Activated CD8-positive, alpha-beta T cell treated with anti-CD3 and anti-CD28 coated beads, Interleukin-2, amount 10 ng/mL, durations not matched to agents 7 days and 5 days (primary cell): ENCODE data around the gene MRPL36. TPM values are rescaled to one million over a fixed set of nuclear protein-coding genes. Genes with fewer than 3 reads are reported as not detected.

Experiments used
- ATAC-seq: fragments of 150-1000 bp; cut with Tn5 transposase; one replicate; pipeline ENCODE4 v1.10.0; 2021; ENCODE audit warnings: moderate library complexity
- CTCF ChIA-PET: fragments of 350-600 bp; sonication (Branson Sonifier 250); formaldehyde crosslinking; loops from one replicate; lab custom pipeline; 2021; ENCODE audit warnings: antibody characterized with exemption; lab: Charles Lee
- POLR2A ChIA-PET: fragments of 350-600 bp; sonication (Branson Sonifier 250); formaldehyde crosslinking; loops from one replicate; lab custom pipeline; 2021; ENCODE audit warnings: antibody characterized with exemption; lab: Charles Lee
- DNase-seq: peaks from one replicate; pipeline ENCODE4 v3.0.0-alpha.2; 2020
- H3K27ac Mint-ChIP-seq: one replicate; pipeline ENCODE4 v1.8.0; 2021; ENCODE audit warnings: mild to moderate bottlenecking, mixed read lengths
- H3K27me3 Mint-ChIP-seq: one replicate; pipeline ENCODE4 v1.8.0; 2021; ENCODE audit warnings: low read depth, mixed read lengths
- H3K36me3 Mint-ChIP-seq: one replicate; pipeline ENCODE4 v1.8.0; 2021; ENCODE audit warnings: low read depth, mixed read lengths
- H3K4me1 Mint-ChIP-seq: one replicate; pipeline ENCODE4 v1.8.0; 2021; ENCODE audit warnings: low read depth, mixed read lengths
- H3K4me3 Mint-ChIP-seq: one replicate; pipeline ENCODE4 v1.8.0; 2021; ENCODE audit warnings: mild to moderate bottlenecking, mixed read lengths
- H3K9me3 Mint-ChIP-seq: one replicate; pipeline ENCODE4 v1.8.0; 2022; ENCODE audit warnings: mixed read lengths; ENCODE audit not compliant: insufficient read depth
- total RNA-seq, 2 experiments: library from RNA; stranded (reverse); gene quantifications; one replicate each; pipeline ENCODE4 v1.2.3, GENCODE V29; 2021

Gene MRPL36
- total RNA-seq, 2 experiments from 2014 or later: 57.9 to 60.4 TPM

GRCh38 chr5:1771149-1772065, 28.2 kb downstream of the MRPL36 start:
- Mint-ChIP-seq H3K9me3 (no peaks in the 10 kb centered on the region), H3K36me3 (no peaks in the 10 kb centered on the region), H3K27me3 (peaks cover 8% of the 10 kb centered on the region), H3K4me1 (no peaks in the 10 kb centered on the region), H3K4me3 (no peak overlapping the region), H3K27ac (no peak overlapping the region)
- CTCF ChIA-PET: interaction anchor here (0.7 to 1.6 kb wide), 2 partner anchors 9 to 31 kb away, joined by 3 read pairs; no protein-coding TSS in a partner anchor
- POLR2A ChIA-PET: interaction anchor here (1.2 kb wide), 2 partner anchors 22 to 29 kb away, joined by 3 read pairs; partner anchors contain the start of gene MRPL36
- DNase-seq: no peak
- ATAC-seq: no peak

GRCh38 chr5:1770443-1770802, 29.2 kb downstream of the MRPL36 start:
- Mint-ChIP-seq H3K4me3 (no peak overlapping the region), H3K36me3 (no peaks in the 10 kb centered on the region), H3K4me1 (peaks cover 3% of the 10 kb centered on the region), H3K9me3 (no peaks in the 10 kb centered on the region), H3K27me3 (peaks cover 6% of the 10 kb centered on the region), H3K27ac (no peak overlapping the region)
- ATAC-seq (no peak), DNase-seq (no peak)
- CTCF ChIA-PET: interaction anchor here (0.7 kb wide), 1 partner anchor 32 kb away, joined by 3 read pairs; no protein-coding TSS in a partner anchor
- POLR2A ChIA-PET: no interaction called here

GRCh38 chr5:1769752-1770442, 29.7 kb downstream of the MRPL36 start:
- Mint-ChIP-seq H3K9me3 (no peaks in the 10 kb centered on the region), H3K4me3 (no peak overlapping the region), H3K4me1 (peaks cover 3% of the 10 kb centered on the region), H3K36me3 (no peaks in the 10 kb centered on the region), H3K27me3 (peaks cover 6% of the 10 kb centered on the region), H3K27ac (no peak overlapping the region)
- ATAC-seq: no peak
- ChIA-PET POLR2A (no interaction called here), CTCF (no interaction called here)
- no peak for DNase-seq

GRCh38 chr5:1769017-1769640, 30.5 kb downstream of the MRPL36 start:
- H3K4me1 Mint-ChIP-seq: peaks cover 3% of the 10 kb centered on the region
- ATAC-seq: no peak
- H3K27me3 Mint-ChIP-seq: peaks cover 6% of the 10 kb centered on the region
- H3K9me3 Mint-ChIP-seq: no peaks in the 10 kb centered on the region
- ChIA-PET CTCF (no interaction called here), POLR2A (no interaction called here)
- DNase-seq: no peak
- no peaks in the 10 kb centered on the region for H3K36me3 Mint-ChIP-seq
- no peak overlapping the region for H3K4me3 Mint-ChIP-seq
- no peak overlapping the region for H3K27ac Mint-ChIP-seq

- no peak overlapping the region for H3K4me3 Mint-ChIP-seq
- no peaks in the 10 kb centered on the region for H3K9me3 Mint-ChIP-seq
- H3K27me3 Mint-ChIP-seq: peaks cover 8% of the 10 kb centered on the region
- H3K36me3 Mint-ChIP-seq: no peaks in the 10 kb centered on the region
- no peak overlapping the region for H3K27ac Mint-ChIP-seq
- H3K4me1 Mint-ChIP-seq: peaks cover 3% of the 10 kb centered on the region
- no peak for ATAC-seq
- ChIA-PET CTCF (no interaction called here), POLR2A (no interaction called here)
- DNase-seq: no peak
These were observed 31.2 kb downstream of the MRPL36 start for GRCh38 chr5:1768283-1769000.

- Mint-ChIP-seq H3K27me3 (peaks cover 6% of the 10 kb centered on the region), H3K4me3 (no peak overlapping the region), H3K9me3 (no peaks in the 10 kb centered on the region), H3K4me1 (peaks cover 3% of the 10 kb centered on the region), H3K36me3 (no peaks in the 10 kb centered on the region), H3K27ac (no peak overlapping the region)
- ATAC-seq: no peak
- DNase-seq: no peak
- ChIA-PET POLR2A (no interaction called here), CTCF (no interaction called here)
These were observed 31.9 kb downstream of the MRPL36 start for GRCh38 chr5:1767524-1768282.

GRCh38 chr5:1765880-1766235, 33.8 kb downstream of the MRPL36 start:
- CTCF ChIA-PET: interaction anchor here (0.6 to 1.7 kb wide), 3 partner anchors 9 to 97 kb away, joined by 3 read pairs; no protein-coding TSS in a partner anchor
- no peak for DNase-seq
- Mint-ChIP-seq H3K36me3 (no peaks in the 10 kb centered on the region), H3K4me3 (no peak overlapping the region), H3K4me1 (peaks cover 3% of the 10 kb centered on the region), H3K27ac (no peak overlapping the region), H3K9me3 (no peaks in the 10 kb centered on the region), H3K27me3 (peaks cover 4% of the 10 kb centered on the region)
- no peak for ATAC-seq
- POLR2A ChIA-PET: interaction anchor here (0.6 kb wide), 1 partner anchor 9 kb away, joined by 3 read pairs; no protein-coding TSS in a partner anchor

GRCh38 chr5:1765141-1765879, 34.3 kb downstream of the MRPL36 start:
- ATAC-seq: no peak
- Mint-ChIP-seq H3K9me3 (no peaks in the 10 kb centered on the region), H3K27me3 (peaks cover 4% of the 10 kb centered on the region), H3K4me3 (no peak overlapping the region), H3K4me1 (peaks cover 3% of the 10 kb centered on the region), H3K36me3 (no peaks in the 10 kb centered on the region), H3K27ac (no peak overlapping the region)
- ChIA-PET CTCF (interaction anchor here (0.6 to 1.7 kb wide), 3 partner anchors 9 to 96 kb away, joined by 3 read pairs; no protein-coding TSS in a partner anchor), POLR2A (interaction anchor here (0.6 kb wide), 1 partner anchor 10 kb away, joined by 3 read pairs; no protein-coding TSS in a partner anchor)
- DNase-seq: no peak

GRCh38 chr5:1764606-1764960, 35.1 kb downstream of the MRPL36 start:
- Mint-ChIP-seq H3K27ac (no peak overlapping the region), H3K4me3 (no peak overlapping the region), H3K36me3 (no peaks in the 10 kb centered on the region), H3K4me1 (peaks cover 3% of the 10 kb centered on the region), H3K27me3 (peaks cover 4% of the 10 kb centered on the region), H3K9me3 (no peaks in the 10 kb centered on the region)
- CTCF ChIA-PET: interaction anchor here (1.1 to 1.6 kb wide), 3 partner anchors 13 to 269 kb away, joined by 3 to 6 read pairs (median 5); no protein-coding TSS in a partner anchor
- ATAC-seq (no peak), DNase-seq (no peak)
- POLR2A ChIA-PET: no interaction called here

- Mint-ChIP-seq H3K27me3 (peaks cover 4% of the 10 kb centered on the region), H3K36me3 (no peaks in the 10 kb centered on the region), H3K9me3 (no peaks in the 10 kb centered on the region), H3K27ac (no peak overlapping the region), H3K4me1 (peaks cover 3% of the 10 kb centered on the region), H3K4me3 (no peak overlapping the region)
- no peak for ATAC-seq
- ChIA-PET POLR2A (no interaction called here), CTCF (interaction anchor here (0.9 to 1.7 kb wide), 7 partner anchors 12 to 273 kb away, joined by 3 to 8 read pairs (median 5); partner anchors contain the start of genes MRPL36 and NDUFS6)
- DNase-seq: no peak
These were observed 35.6 kb downstream of the MRPL36 start for GRCh38 chr5:1763960-1764605.
